Liver (tissue), 3 donors: ENCODE measurements around the gene KRTAP5-3.

Source experiments
- ATF3 ChIP-seq: IDR thresholded peaks from 2 replicates; pipeline ENCODE4 v1.6.1; 2016; ENCODE audit warnings: antibody characterized with exemption
- CTCF ChIP-seq: fragments of 150-350 bp; IDR thresholded peaks from 2 replicates; pipeline ENCODE4 v1.5.1; 2017; ENCODE audit warnings: improper control_type of control experiment, low read depth, low read length; ENCODE audit not compliant: missing input control
- FOXA2 ChIP-seq: IDR thresholded peaks from 2 replicates; pipeline ENCODE4 v1.6.1; 2016; ENCODE audit warnings: antibody characterized with exemption
- GABPA ChIP-seq, 2 donors: IDR thresholded peaks in 1 of 2; conservative IDR thresholded peaks in 1 of 2; 2 replicates each; pipeline ENCODE4 v1.6.1; 2016; ENCODE audit warnings: antibody characterized with exemption in 2 of 2, mild to moderate bottlenecking in 1 of 2, moderate library complexity in 1 of 2
- HNF4A ChIP-seq, 2 donors: conservative IDR thresholded peaks; 2 replicates each; pipeline ENCODE4 v1.6.1; 2016; ENCODE audit warnings: antibody characterized with exemption in 2 of 2, mild to moderate bottlenecking in 2 of 2
- JUND ChIP-seq, 2 donors: IDR thresholded peaks; 2 replicates each; pipeline ENCODE4 v1.6.1; 2016; ENCODE audit warnings: antibody characterized with exemption in 2 of 2
- MAX ChIP-seq: IDR thresholded peaks from 2 replicates; pipeline ENCODE4 v1.6.1; 2016; ENCODE audit warnings: antibody characterized with exemption
- RAD21 ChIP-seq, 2 donors: IDR thresholded peaks; 2 replicates each; pipeline ENCODE4 v1.6.1; 2016; ENCODE audit warnings: antibody characterized with exemption in 2 of 2, mild to moderate bottlenecking in 2 of 2
- REST ChIP-seq: IDR thresholded peaks from 2 replicates; pipeline ENCODE4 v1.6.1; 2016; ENCODE audit warnings: antibody characterized with exemption, mild to moderate bottlenecking
- RXRA ChIP-seq, 2 donors: IDR thresholded peaks; 2 replicates each; pipeline ENCODE4 v1.6.1; 2017 to 2018; ENCODE audit warnings: antibody characterized with exemption in 2 of 2, mild to moderate bottlenecking in 1 of 2
- SP1 ChIP-seq: IDR thresholded peaks from 2 replicates; pipeline ENCODE4 v1.6.1; 2018; ENCODE audit warnings: antibody characterized with exemption, mild to moderate bottlenecking
- TAF1 ChIP-seq: conservative IDR thresholded peaks from 2 replicates; pipeline ENCODE4 v1.6.1; 2016; ENCODE audit warnings: antibody characterized with exemption, mild to moderate bottlenecking
- YY1 ChIP-seq: IDR thresholded peaks from 2 replicates; pipeline ENCODE4 v1.6.1; 2016; ENCODE audit warnings: antibody characterized with exemption, mild to moderate bottlenecking
- ZBTB33 ChIP-seq: IDR thresholded peaks from 2 replicates; pipeline ENCODE4 v1.6.1; 2016; ENCODE audit warnings: antibody characterized with exemption
- donor health status: healthy.
- donor health status: healthy.

GRCh38 chr11:1558775-1559110 lies 49.5 kb downstream of the KRTAP5-3 start:
- TF ChIP-seq GABPA (IDR thresholded peaks at IDR 0.05 in 1 of 2, conservative IDR thresholded peaks at IDR 0.05 in 1 of 2) (no peak), CTCF (no peak), RXRA (IDR thresholded peaks at IDR 0.05) (no peak), YY1 (no peak), TAF1 (no peak), HNF4A (conservative IDR thresholded peaks at IDR 0.05) (no peak), MAX (no peak), JUND (IDR thresholded peaks at IDR 0.05) (no peak), SP1 (no peak), FOXA2 (no peak), RAD21 (IDR thresholded peaks at IDR 0.05) (no peak), REST (no peak), ZBTB33 (no peak), ATF3 (no peak)
